ENCODE data around the gene BDP1. TPM values are rescaled to one million over a fixed set of nuclear protein-coding genes. Genes with fewer than 3 reads are reported as not detected.
"Not testable (repeated sequence)": the region's sequence is repeated elsewhere in the genome, so short reads cannot be mapped to it uniquely, and the experiment has no call there.

Gene BDP1
- total and polyA plus RNA-seq, 7 experiments from 2014 or later: 8.9 to 48.7 (median 35.5) TPM

- DNase-seq (no peak), ATAC-seq (no peak)
- Histone ChIP-seq H3K9me3 (ENCODE audit: control insufficient read depth in 2 of 3, low read length in 3 of 3) (no peaks in the 10 kb centered on the region), H3K36me3 (ENCODE audit: control insufficient read depth in 2 of 3, insufficient read depth in 3 of 3, low read length in 3 of 3) (peaks cover 0 to 26% (median 6%) of the 10 kb centered on the region in 3 experiments), H3K27ac (ENCODE audit: low read depth, low read length) (no peak overlapping the region), H3K4me1 (ENCODE audit: control insufficient read depth in 2 of 2, insufficient read depth in 2 of 2, low read length in 2 of 2) (peaks cover 6 to 10% of the 10 kb centered on the region in 2 donors), H3K27me3 (ENCODE audit: control insufficient read depth in 2 of 2, insufficient read depth in 2 of 2, low read length in 2 of 2) (no peaks in the 10 kb centered on the region), H3K4me3 (ENCODE audit: low read length) (no peak overlapping the region)
- H3K4me3 Mint-ChIP-seq: no peak overlapping the region
- H3K36me3 Mint-ChIP-seq: peaks cover 13 to 48% (median 40%) of the 10 kb centered on the region in 5 donors
- peaks cover 9 to 22% (median 16%) of the 10 kb centered on the region in 7 donors for H3K4me1 Mint-ChIP-seq
- H3K27ac Mint-ChIP-seq: peak overlapping the region in 2 of 9 donors; percentile 12 to 36
- H3K9me3 Mint-ChIP-seq: peaks cover 0 to 1% (median 0%) of the 10 kb centered on the region in 11 donors
- CTCF ChIA-PET: no interaction called here
- intact Hi-C loops (cut with micrococcal nuclease): no loop called here
- H3K27me3 Mint-ChIP-seq: no peaks in the 10 kb centered on the region
- POLR2A ChIA-PET: interaction anchor here (1.2 kb wide), 1 partner anchor 9 kb away, joined by 3 read pairs; the partner anchor contains the start of gene MCCC2
Observed at GRCh38 chr5:71596169-71596568, 140.7 kb downstream of the BDP1 start.

- DNase-seq: no peak
- Mint-ChIP-seq H3K4me3 (no peak overlapping the region), H3K27me3 (no peaks in the 10 kb centered on the region), H3K27ac (peak overlapping the region in 3 of 9 donors; percentile 8 to 78 (median 36)), H3K9me3 (peaks cover 0 to 1% (median 0%) of the 10 kb centered on the region in 11 donors), H3K4me1 (peaks cover 11 to 29% (median 22%) of the 10 kb centered on the region in 7 donors), H3K36me3 (peaks cover 13 to 57% (median 46%) of the 10 kb centered on the region in 5 donors)
- H3K4me3 ChIP-seq (ENCODE audit: low read length): no peak overlapping the region
- peaks cover 14 to 18% of the 10 kb centered on the region in 2 donors for H3K4me1 ChIP-seq (ENCODE audit: control insufficient read depth in 2 of 2, insufficient read depth in 2 of 2, low read length in 2 of 2)
- H3K36me3 ChIP-seq (ENCODE audit: control insufficient read depth in 2 of 3, insufficient read depth in 3 of 3, low read length in 3 of 3): peaks cover 0 to 30% (median 6%) of the 10 kb centered on the region in 3 experiments
- ChIA-PET CTCF (no interaction called here), POLR2A (no interaction called here)
- intact Hi-C loops (cut with micrococcal nuclease): no loop called here
- no peaks in the 10 kb centered on the region for H3K9me3 ChIP-seq (ENCODE audit: control insufficient read depth in 2 of 3, low read length in 3 of 3)
- H3K27ac ChIP-seq (ENCODE audit: low read depth, low read length): no peak overlapping the region
- no peak for ATAC-seq
- no peaks in the 10 kb centered on the region for H3K27me3 ChIP-seq (ENCODE audit: control insufficient read depth in 2 of 2, insufficient read depth in 2 of 2, low read length in 2 of 2)
Observed at GRCh38 chr5:71597001-71597400, 141.6 kb downstream of the BDP1 start.

DNA sequence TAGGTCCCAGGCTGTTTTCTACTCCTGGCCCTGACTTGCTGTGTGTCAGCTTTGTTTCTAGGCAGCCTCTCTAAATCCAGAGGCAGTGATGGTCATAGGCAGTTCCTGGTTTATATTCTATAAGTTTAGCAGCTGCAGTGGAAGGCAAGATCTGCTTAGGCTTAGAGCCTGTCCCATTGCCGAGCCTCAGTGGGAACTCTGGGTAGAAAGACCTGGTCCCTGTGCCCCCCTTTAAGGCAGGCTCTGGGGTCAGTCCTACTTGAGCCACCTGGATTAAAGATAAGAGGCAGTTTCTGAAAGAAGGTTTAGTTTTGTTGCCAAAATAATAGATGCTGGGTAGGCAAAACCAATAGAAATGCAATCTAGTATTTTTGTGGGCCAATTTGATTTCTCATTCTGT, 145.3 kb downstream of the BDP1 start:
- Histone ChIP-seq H3K4me3 (ENCODE audit: low read length) (no peak overlapping the region), H3K9me3 (ENCODE audit: control insufficient read depth in 2 of 3, low read length in 3 of 3) (no peaks in the 10 kb centered on the region), H3K27ac (ENCODE audit: low read depth, low read length) (peak overlapping the region; percentile 8), H3K27me3 (ENCODE audit: control insufficient read depth in 2 of 2, insufficient read depth in 2 of 2, low read length in 2 of 2) (no peaks in the 10 kb centered on the region), H3K4me1 (ENCODE audit: control insufficient read depth in 2 of 2, insufficient read depth in 2 of 2, low read length in 2 of 2) (peaks cover 14 to 24% of the 10 kb centered on the region in 2 donors), H3K36me3 (ENCODE audit: control insufficient read depth in 2 of 3, insufficient read depth in 3 of 3, low read length in 3 of 3) (peaks cover 0 to 44% (median 8%) of the 10 kb centered on the region in 3 experiments)
- intact Hi-C loops (cut with micrococcal nuclease): loop anchor here (1.0 to 5.0 kb wide), 5 partner anchors 13 to 145 kb away; partner anchors contain the start of genes BDP1 (in 2 of the 2) and MCCC2 (in 2 of the 2)
- H3K27ac Mint-ChIP-seq: peak overlapping the region in 8 of 9 donors; percentile 8 to 87 (median 75)
- peaks cover 6 to 34% (median 17%) of the 10 kb centered on the region in 7 donors for H3K4me1 Mint-ChIP-seq
- POLR2A ChIA-PET: interaction anchor here (0.9 to 1.9 kb wide), 4 partner anchors 14 to 145 kb away, joined by 3 to 10 read pairs (median 4); partner anchors contain the start of genes BDP1 and MCCC2
- ATAC-seq (no peak), DNase-seq (no peak)
- H3K27me3 Mint-ChIP-seq: no peaks in the 10 kb centered on the region
- CTCF ChIA-PET: interaction anchor here (0.7 to 1.5 kb wide), 3 partner anchors 44 to 128 kb away, joined by 3 to 6 read pairs (median 3); no protein-coding TSS in a partner anchor
- peak overlapping the region in 1 of 10 donors; percentile 69 for H3K4me3 Mint-ChIP-seq
- H3K36me3 Mint-ChIP-seq: peaks cover 21 to 61% (median 57%) of the 10 kb centered on the region in 5 donors
- peaks cover 0 to 5% (median 0%) of the 10 kb centered on the region in 11 donors for H3K9me3 Mint-ChIP-seq

GRCh38 chr5:71601222-71602026, 146.0 kb downstream of the BDP1 start:
- no peaks in the 10 kb centered on the region for H3K27me3 Mint-ChIP-seq
- CTCF ChIA-PET: interaction anchor here (0.7 to 1.5 kb wide), 4 partner anchors 9 to 129 kb away, joined by 3 to 6 read pairs (median 3); no protein-coding TSS in a partner anchor
- DNase-seq (peak in 8 of 9 donors; percentile 30 to 72 (median 54)), ATAC-seq (peak; percentile 96)
- intact Hi-C loops (cut with micrococcal nuclease): loop anchor here (1.0 to 5.0 kb wide), 5 partner anchors 14 to 146 kb away; partner anchors contain the start of genes BDP1 (in 2 of the 2) and MCCC2 (in 2 of the 2)
- Histone ChIP-seq H3K9me3 (ENCODE audit: control insufficient read depth in 2 of 3, low read length in 3 of 3) (no peaks in the 10 kb centered on the region), H3K27me3 (ENCODE audit: control insufficient read depth in 2 of 2, insufficient read depth in 2 of 2, low read length in 2 of 2) (no peaks in the 10 kb centered on the region), H3K4me3 (ENCODE audit: low read length) (no peak overlapping the region), H3K27ac (ENCODE audit: low read depth, low read length) (peak overlapping the region; percentile 19), H3K4me1 (ENCODE audit: control insufficient read depth in 2 of 2, insufficient read depth in 2 of 2, low read length in 2 of 2) (peaks cover 14 to 24% of the 10 kb centered on the region in 2 donors), H3K36me3 (ENCODE audit: control insufficient read depth in 2 of 3, insufficient read depth in 3 of 3, low read length in 3 of 3) (peaks cover 0 to 39% (median 8%) of the 10 kb centered on the region in 3 experiments)
- H3K27ac Mint-ChIP-seq: peak overlapping the region; percentile 8 to 87 (median 69)
- H3K9me3 Mint-ChIP-seq: peaks cover 0 to 5% (median 0%) of the 10 kb centered on the region in 11 donors
- H3K4me3 Mint-ChIP-seq: peak overlapping the region in 4 of 10 donors; percentile 3 to 69 (median 44)
- POLR2A ChIA-PET: interaction anchor here (0.6 to 1.9 kb wide), 5 partner anchors 11 to 146 kb away, joined by 3 to 10 read pairs (median 3); partner anchors contain the start of genes BDP1 and MCCC2
- H3K36me3 Mint-ChIP-seq: peaks cover 18 to 57% (median 51%) of the 10 kb centered on the region in 5 donors
- H3K4me1 Mint-ChIP-seq: peaks cover 6 to 31% (median 17%) of the 10 kb centered on the region in 7 donors

- H3K4me1 ChIP-seq (ENCODE audit: control insufficient read depth in 2 of 2, insufficient read depth in 2 of 2, low read length in 2 of 2); H3K27me3 ChIP-seq (ENCODE audit: control insufficient read depth in 2 of 2, insufficient read depth in 2 of 2, low read length in 2 of 2); H3K9me3 ChIP-seq (ENCODE audit: control insufficient read depth in 2 of 3, low read length in 3 of 3); CTCF ChIA-PET; ATAC-seq; intact Hi-C loops (cut with micrococcal nuclease); H3K27ac Mint-ChIP-seq; H3K4me3 Mint-ChIP-seq; H3K4me3 ChIP-seq (ENCODE audit: low read length); H3K9me3 Mint-ChIP-seq; H3K36me3 ChIP-seq (ENCODE audit: control insufficient read depth in 2 of 3, insufficient read depth in 3 of 3, low read length in 3 of 3); POLR2A ChIA-PET; H3K27me3 Mint-ChIP-seq; H3K27ac ChIP-seq (ENCODE audit: low read depth, low read length); DNase-seq; H3K4me1 Mint-ChIP-seq: not testable (repeated sequence)
- peaks cover 6 to 37% (median 18%) of the 10 kb centered on the region in 5 donors for H3K36me3 Mint-ChIP-seq
Observed at GRCh38 chr5:71609916-71610315, 154.5 kb downstream of the BDP1 start.

GRCh38 chr5:71615809-71616208, 160.4 kb downstream of the BDP1 start:
- no peaks in the 10 kb centered on the region for H3K4me1 ChIP-seq (ENCODE audit: control insufficient read depth in 2 of 2, insufficient read depth in 2 of 2, low read length in 2 of 2)
- no peak overlapping the region for H3K4me3 ChIP-seq (ENCODE audit: low read length)
- H3K9me3 ChIP-seq (ENCODE audit: control insufficient read depth in 2 of 3, low read length in 3 of 3): no peaks in the 10 kb centered on the region
- no peak for ATAC-seq
- no peak overlapping the region for H3K27ac ChIP-seq (ENCODE audit: low read depth, low read length)
- ChIA-PET CTCF (no interaction called here), POLR2A (no interaction called here)
- peaks cover 0 to 20% (median 0%) of the 10 kb centered on the region in 3 experiments for H3K36me3 ChIP-seq (ENCODE audit: control insufficient read depth in 2 of 3, insufficient read depth in 3 of 3, low read length in 3 of 3)
- Mint-ChIP-seq H3K4me3 (no peak overlapping the region), H3K27ac (no peak overlapping the region), H3K27me3 (no peaks in the 10 kb centered on the region), H3K4me1 (peaks cover 0 to 28% (median 13%) of the 10 kb centered on the region in 7 donors), H3K36me3 (peaks cover 24 to 64% (median 51%) of the 10 kb centered on the region in 5 donors), H3K9me3 (peaks cover 0 to 5% (median 0%) of the 10 kb centered on the region in 11 donors)
- DNase-seq: no peak
- no peaks in the 10 kb centered on the region for H3K27me3 ChIP-seq (ENCODE audit: control insufficient read depth in 2 of 2, insufficient read depth in 2 of 2, low read length in 2 of 2)
- intact Hi-C loops (cut with micrococcal nuclease): no loop called here

Data from naive thymus-derived CD4-positive, alpha-beta T cell (primary cell).